Middle frontal gyrus (tissue), 1 donor: Measurements from ENCODE around the gene MAB21L2.

ENCODE experiments used
- DNase-seq: peaks from one replicate; pipeline ENCODE4 v3.0.0-alpha.2; 2015; ENCODE audit warnings: low spot score; ENCODE audit errors: extremely low spot score

The MAB21L2 gene

DNA sequence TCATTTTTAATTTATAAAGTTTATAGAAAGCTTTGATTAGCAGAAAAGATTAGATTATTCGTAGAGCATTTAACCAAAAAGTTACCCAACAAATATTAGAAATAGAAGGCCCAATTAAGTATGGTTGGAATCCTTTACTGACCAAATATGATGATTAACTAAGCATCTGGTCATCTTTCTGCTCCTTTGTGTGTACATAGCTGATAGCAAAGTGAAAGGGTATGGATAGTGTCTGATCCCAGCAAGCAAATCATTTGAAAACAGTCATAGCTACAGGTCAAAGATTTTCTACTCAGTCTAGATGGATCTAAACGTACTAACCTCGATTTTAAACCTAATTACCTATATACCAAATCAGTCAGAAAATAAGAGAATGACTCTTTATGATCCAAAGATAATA, 7.3 kb upstream of the MAB21L2 start:
- no peak for DNase-seq

GRCh38 chr4:150577796-150578195, 4.2 kb upstream of the MAB21L2 start:
- no peak for DNase-seq

DNA sequence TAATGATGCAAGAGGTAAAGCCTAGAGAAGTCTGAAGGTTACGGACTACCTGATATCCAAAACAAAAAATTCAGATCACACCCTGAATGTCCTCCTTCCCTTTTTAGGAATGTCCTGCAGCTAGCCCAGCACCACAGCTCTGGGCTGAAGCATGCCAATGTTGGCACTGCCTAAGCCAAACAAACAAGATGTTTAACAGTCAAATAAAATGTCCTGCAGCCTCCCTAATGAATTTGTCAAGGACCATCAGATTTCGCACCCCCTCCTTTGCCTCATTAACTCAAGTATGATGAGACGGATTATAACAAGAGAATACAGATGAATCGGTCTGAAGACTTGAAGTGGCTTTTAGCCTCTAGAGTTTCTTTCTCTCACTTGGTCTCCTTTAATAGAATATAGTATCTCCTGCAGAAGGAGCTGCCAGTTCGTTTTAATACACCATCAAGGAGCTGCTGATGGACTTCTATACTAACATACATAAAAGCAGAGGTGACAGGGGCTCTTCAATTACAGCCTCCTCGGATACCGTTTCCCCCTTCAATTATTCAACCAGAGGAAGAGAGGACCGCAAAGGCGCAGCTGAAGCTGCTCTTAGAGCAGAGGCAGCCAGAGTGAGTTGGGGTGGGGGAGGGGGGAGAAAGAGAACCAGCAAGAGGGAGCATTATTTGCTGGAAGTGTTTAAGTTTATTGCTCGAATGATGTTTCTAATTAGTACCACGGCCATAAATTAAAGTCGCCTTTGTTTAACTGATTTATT, 3.0 kb upstream of the MAB21L2 start:
- DNase-seq, result no peak

- no peak for DNase-seq
These were observed 2.3 kb upstream of the MAB21L2 start for GRCh38 chr4:150579551-150580234.

- DNase-seq, result no peak
These were observed 1.6 kb upstream of the MAB21L2 start for GRCh38 chr4:150580306-150580705.

DNA sequence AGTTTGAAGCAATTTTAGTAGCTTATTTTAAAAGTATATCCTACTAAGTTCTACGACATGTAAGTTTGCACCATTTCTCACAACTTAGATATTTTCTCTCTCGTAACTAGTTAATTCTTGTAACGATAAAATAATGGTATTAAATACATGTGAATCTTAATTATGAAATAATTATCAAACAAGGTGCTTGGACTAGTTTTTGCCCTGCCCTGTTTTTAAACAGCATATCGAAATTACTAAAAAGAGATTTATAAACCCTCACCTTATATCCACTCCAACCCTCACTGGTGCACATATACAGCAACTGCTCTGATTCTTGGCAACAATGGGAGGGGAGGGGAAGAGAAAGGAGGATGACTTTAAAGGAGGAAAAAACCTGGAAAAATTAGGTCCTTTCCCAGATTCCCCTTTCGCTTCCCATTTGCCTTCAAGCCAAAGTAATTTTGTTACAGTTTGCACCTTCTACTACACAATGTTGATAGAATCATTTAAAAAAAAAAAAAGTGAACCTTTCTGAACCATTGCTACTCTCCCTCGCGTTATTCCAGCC, 820 bp upstream of the MAB21L2 start:
- no peak for DNase-seq

GRCh38 chr4:150581641-150582051, 305 bp upstream of the MAB21L2 start:
- no peak for DNase-seq

DNA sequence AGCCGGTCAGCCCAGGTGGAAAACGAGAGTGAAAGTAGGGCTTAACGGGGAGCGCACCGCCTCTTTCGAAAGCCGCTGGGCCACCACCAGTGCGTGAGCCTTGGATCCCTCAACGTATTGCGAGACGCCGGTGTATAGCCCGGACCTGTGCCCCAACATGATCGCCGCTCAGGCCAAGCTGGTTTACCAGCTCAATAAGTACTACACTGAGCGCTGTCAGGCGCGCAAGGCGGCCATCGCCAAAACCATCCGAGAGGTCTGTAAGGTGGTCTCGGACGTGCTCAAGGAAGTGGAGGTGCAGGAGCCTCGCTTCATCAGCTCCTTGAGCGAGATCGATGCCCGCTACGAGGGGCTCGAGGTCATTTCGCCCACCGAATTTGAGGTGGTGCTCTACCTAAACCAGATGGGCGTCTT, 929 bp downstream of the MAB21L2 start:
- no peak for DNase-seq

- DNase-seq, result no peak
These were observed 1.5 kb downstream of the MAB21L2 start for GRCh38 chr4:150583287-150584110.

- DNase-seq, result no peak
These were observed 2.4 kb downstream of the MAB21L2 start for GRCh38 chr4:150584111-150584915.

GRCh38 chr4:150585611-150586010, 3.7 kb downstream of the MAB21L2 start:
- DNase-seq, result no peak

- DNase-seq, result no peak
These were observed 4.3 kb downstream of the MAB21L2 start for GRCh38 chr4:150586162-150586810.

DNA sequence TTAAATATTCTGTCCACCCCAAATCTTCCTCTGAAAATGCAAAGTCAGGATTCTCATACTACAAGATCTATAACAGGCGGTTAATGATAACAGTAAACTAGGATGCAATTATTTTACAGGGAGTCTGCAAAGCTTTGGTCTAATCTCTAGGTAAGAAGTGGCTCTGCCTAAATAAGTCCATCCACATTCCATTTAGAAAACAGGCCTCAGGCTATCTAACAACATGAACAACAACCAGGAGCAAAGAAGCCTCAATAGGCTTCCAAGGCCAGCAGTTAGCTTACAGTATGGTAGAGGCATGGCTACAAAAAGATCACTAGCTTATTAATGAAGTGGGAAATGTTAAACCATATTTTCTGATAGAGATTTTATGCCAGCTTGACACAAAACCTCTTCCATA, 6.4 kb downstream of the MAB21L2 start:
- DNase-seq, result no peak

- DNase-seq, result no peak
These were observed 7.2 kb downstream of the MAB21L2 start for GRCh38 chr4:150589157-150589556.

DNA sequence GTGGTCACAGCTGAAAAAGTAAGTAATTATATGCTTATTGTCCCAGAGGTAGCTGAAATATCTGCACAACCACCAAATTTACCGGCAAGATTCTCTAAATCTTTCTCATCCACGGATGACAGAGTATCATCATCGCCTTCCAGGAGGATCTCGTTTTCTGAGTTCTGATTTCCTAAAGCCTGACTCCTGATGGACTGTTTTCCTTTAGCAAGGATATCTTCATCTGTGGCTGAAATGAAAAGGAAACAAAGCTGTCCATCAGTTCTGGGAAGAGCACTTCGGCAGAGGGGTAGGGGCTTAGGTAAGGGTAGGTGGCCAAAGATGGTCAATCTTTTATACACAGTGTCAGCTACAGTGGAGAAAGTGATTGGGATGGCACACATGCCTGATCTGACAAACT, 8.7 kb downstream of the MAB21L2 start:
- DNase-seq, result no peak

GRCh38 chr4:150591406-150591805, 9.5 kb downstream of the MAB21L2 start:
- DNase-seq, result no peak

DNA sequence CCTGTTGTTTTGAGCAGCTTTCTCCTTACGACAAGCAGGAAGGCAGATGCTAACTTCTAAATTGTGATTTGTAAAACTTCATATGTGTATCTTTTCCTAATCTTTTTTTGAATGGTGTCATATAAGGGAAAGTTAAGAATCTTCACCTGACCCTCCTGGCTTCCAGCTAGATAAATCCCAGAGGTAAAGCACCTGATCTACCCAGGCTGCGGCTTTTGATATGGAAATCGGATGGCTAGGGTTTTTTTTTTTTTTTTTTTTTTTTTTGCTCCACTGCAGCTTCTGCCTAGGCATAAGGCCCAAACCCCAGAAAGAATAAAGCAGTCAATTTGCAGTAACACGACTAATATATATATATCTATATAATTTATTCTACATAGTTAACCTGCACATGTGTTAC, 10.0 kb downstream of the MAB21L2 start:
- DNase-seq, result no peak

GRCh38 chr4:150593996-150594395, 12.0 kb downstream of the MAB21L2 start:
- no peak for DNase-seq

- no peak for DNase-seq
These were observed 17.0 kb downstream of the MAB21L2 start for GRCh38 chr4:150598909-150599308.

- DNase-seq, result no peak
These were observed 17.6 kb downstream of the MAB21L2 start for GRCh38 chr4:150599547-150599946.
